ENCODE results near the gene AATK. TPM values are rescaled to one million over a fixed set of nuclear protein-coding genes. Genes with fewer than 3 reads are reported as not detected.

The AATK gene
- total and polyA plus RNA-seq, 2 of the 13 experiments (the other 11 are each of a cell fraction or from before 2014, with no cell fraction given), result 2.9 to 8.4 TPM

GRCh38 chr17:81178136-81179091 lies 12.4 kb upstream of the AATK start (continued):
- no peak for TF ChIP-seq SMAD3 (CRISPR knock-in tag; IDR thresholded peaks at IDR 0.05)
- no peak for TF ChIP-seq STAT5B (CRISPR knock-in tag; IDR thresholded peaks at IDR 0.05)
- no peak for TF ChIP-seq ZNF24 (IDR thresholded peaks at IDR 0.05)
- no peak for TF ChIP-seq ZNF232 (CRISPR knock-in tag; IDR thresholded peaks at IDR 0.05; ENCODE audit: borderline replicate concordance)
- TF ChIP-seq ZNF616 (CRISPR knock-in tag; IDR thresholded peaks at IDR 0.05; ENCODE audit: low read depth), result no peak
- peak; percentile 40; the same call in 1 of the 2 replicates for TF ChIP-seq ZBTB7B (CRISPR knock-in tag; IDR thresholded peaks at IDR 0.05)
- no peak for TF ChIP-seq MIXL1 (CRISPR knock-in tag; IDR thresholded peaks at IDR 0.05)
- no peak for TF ChIP-seq MAFF (IDR thresholded peaks at IDR 0.05; ENCODE audit: low read depth, low read length)
- TF ChIP-seq ZHX1 (CRISPR knock-in tag; IDR thresholded peaks at IDR 0.05; ENCODE audit: low read depth), result no peak
- no peak for TF ChIP-seq SMARCC2 (IDR thresholded peaks at IDR 0.05)
- peak; percentile 41; the same call in 1 of the 2 replicates for TF ChIP-seq UBTF (CRISPR knock-in tag; IDR thresholded peaks at IDR 0.05)
- no peak for TF ChIP-seq ZNF761 (CRISPR knock-in tag; conservative IDR thresholded peaks at IDR 0.05)
- peak; percentile 12 for TF ChIP-seq HNRNPLL (IDR thresholded peaks at IDR 0.05; ENCODE audit: low read depth, low read length, poor library complexity, severe bottlenecking)
- TF ChIP-seq FOSL1 (CRISPR knock-in tag; IDR thresholded peaks at IDR 0.05; ENCODE audit: borderline replicate concordance), result no peak
- no peak for TF ChIP-seq ZNF512 (CRISPR knock-in tag; IDR thresholded peaks at IDR 0.05)
- TF ChIP-seq ELK4 (CRISPR knock-in tag; IDR thresholded peaks at IDR 0.05; ENCODE audit: borderline replicate concordance), result no peak
- TF ChIP-seq MBD4 (IDR thresholded peaks at IDR 0.05; ENCODE audit: borderline replicate concordance, low read length), result no peak

All from HepG2 (cell line).